Mammary epithelial cell (primary cell): ENCODE results near the gene SWI5.
"Not testable (repeated sequence)": the region's sequence is repeated elsewhere in the genome, so short reads cannot be mapped to it uniquely, and the experiment has no call there.

ENCODE experiments used
- CTCF ChIP-seq, 2 donors: IDR thresholded peaks in 1 of 2; conservative IDR thresholded peaks in 1 of 2; 2 replicates each; pipeline ENCODE4 v1.5.1; 2011 to 2012; ENCODE audit warnings: inconsistent platforms in 2 of 2, low read length in 2 of 2, mild to moderate bottlenecking in 2 of 2, control low read depth in 1 of 2, low read depth in 1 of 2; ENCODE audit not compliant: insufficient read depth in 1 of 2; ENCODE audit errors: extremely low read depth in 1 of 2
- EZH2 ChIP-seq: IDR thresholded peaks from 2 replicates; pipeline ENCODE4 v1.6.1; 2012; ENCODE audit warnings: low read length, inconsistent platforms, borderline replicate concordance

GRCh38 chr9:128230897-128231296 is 45.2 kb upstream of the SWI5 start:
- not testable (repeated sequence) for TF ChIP-seq CTCF (conservative IDR thresholded peaks at IDR 0.05 in 1 of 2, IDR thresholded peaks at IDR 0.05 in 1 of 2; ENCODE audit: extremely low read depth in 1 of 2, insufficient read depth in 1 of 2, low read depth in 1 of 2, low read length in 2 of 2); EZH2
